Measurements from ENCODE around the gene ARHGAP22.

The ARHGAP22 gene

DNA sequence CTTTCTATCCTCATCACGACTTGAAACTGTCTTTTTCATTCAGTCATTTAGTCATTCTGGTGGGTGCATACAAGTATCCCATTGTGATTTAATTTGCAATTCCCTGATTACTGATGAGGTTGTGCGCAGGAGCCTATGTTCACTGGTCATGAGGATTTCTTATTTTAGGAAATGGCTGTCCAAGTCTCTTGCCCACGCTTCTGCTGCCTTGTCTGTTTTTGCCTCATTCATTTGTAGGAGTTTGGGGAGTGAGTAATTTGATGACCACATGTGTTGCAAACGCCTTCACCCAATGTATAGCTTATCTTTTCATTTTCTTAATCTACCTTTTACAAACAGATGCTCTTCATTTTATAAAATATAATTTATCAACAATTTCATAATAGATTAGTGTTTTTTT lies 127.3 kb downstream of the ARHGAP22 start:
- no peak for DNase-seq (ENCODE audit: low spot score)

GRCh38 chr10:48477141-48477540 lies 127.7 kb downstream of the ARHGAP22 start:
- DNase-seq (ENCODE audit: low spot score), result no peak

DNA sequence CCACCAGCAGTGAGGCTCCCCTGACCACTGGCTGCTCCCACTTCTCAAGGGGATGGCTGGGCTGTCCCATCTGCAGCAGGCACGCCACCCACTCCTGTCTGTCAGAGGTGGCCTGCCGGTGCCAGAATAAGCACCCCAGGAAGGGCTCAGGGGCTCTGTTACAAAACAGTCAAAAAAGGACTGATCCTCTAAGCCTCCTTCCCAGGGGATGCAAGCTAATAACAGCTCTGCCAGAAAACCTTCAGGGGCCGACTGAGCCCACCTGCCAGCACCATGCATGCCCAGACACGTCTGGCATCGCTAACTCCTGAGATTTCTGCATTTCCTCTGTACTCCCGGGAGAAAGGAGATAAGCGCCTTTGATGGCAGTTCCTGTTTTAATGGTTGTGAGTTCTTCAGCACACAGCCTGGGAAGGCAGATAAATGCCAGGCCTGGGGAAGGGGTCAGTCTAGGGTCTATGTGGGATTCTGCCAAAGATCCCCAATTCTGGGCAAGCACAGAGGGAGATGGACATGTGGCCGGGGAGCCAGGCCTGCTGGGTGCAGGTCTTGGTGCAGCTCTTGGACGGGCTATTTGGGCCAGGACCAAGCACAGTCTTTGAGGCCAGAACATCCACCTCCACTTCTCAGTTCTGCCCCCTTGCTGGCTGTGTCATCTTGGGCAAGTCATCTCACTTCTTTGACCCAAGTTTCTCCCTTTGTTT lies 128.4 kb downstream of the ARHGAP22 start:
- DNase-seq (ENCODE audit: low spot score), result no peak

DNA sequence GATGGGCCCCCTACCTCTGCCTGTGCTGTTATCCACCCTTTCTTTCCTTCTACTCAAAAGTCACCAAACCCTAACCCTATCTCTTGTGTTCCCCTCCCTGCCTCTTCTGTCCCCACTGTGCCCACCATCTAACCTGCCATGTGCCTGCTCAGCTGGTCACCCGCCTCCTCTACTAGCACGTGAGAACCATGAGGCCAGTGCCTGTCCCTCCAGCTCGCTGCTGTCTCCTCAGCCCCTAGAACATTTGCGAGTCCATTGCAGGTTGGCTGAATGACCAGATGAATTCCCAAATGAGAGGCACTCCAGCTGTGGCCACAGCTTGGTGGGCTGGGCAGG lies 129.0 kb downstream of the ARHGAP22 start:
- DNase-seq (ENCODE audit: low spot score), result no peak

DNA sequence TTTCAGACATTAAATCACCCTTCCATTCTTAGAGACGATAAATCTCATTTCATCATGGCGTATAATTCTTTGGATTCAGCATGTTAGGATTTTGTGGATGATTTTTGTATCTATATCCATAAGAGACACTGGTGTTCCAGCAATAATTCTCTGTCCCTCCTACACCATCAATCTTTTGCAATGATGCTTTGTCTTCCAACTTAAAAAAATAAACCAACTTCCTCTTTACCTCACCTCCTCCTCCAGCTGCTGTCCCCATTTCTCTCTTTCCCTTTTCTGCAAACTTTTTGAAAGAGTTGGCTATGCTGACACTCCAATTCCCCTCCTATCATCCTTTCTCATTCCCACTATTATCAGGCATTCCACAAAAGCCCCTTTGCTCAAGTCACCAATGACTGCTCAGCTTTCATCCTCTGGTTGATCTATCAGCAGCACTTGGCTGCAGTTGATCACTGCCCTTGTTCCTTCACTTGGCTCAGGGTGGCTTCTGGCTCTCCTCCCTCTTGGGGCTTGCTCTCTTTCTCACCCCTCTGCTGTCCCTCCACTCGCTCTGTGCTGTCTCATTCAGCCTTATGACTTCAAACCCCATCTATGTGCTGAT lies 130.0 kb downstream of the ARHGAP22 start:
- no peak for DNase-seq (ENCODE audit: low spot score)

DNA sequence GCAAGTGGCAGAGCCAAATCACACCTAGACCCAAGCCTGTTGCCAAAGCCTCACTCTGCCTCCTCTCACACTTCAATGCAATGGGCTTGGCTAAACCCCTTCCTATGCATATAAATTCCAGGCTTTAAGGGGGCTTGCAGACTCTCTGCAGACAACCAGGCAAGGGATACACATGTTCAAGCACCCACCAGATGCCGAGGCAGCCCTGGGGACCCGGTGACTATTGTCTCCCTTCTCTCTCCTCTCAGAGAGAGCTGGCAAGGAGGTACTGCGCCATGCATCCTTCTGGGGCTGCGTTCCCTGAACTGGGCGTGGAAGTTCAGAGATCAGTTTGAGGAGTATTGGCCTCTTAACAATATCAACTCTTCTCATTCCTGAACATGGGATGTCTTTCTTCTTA lies 131.2 kb downstream of the ARHGAP22 start:
- no peak for DNase-seq (ENCODE audit: low spot score)

DNA sequence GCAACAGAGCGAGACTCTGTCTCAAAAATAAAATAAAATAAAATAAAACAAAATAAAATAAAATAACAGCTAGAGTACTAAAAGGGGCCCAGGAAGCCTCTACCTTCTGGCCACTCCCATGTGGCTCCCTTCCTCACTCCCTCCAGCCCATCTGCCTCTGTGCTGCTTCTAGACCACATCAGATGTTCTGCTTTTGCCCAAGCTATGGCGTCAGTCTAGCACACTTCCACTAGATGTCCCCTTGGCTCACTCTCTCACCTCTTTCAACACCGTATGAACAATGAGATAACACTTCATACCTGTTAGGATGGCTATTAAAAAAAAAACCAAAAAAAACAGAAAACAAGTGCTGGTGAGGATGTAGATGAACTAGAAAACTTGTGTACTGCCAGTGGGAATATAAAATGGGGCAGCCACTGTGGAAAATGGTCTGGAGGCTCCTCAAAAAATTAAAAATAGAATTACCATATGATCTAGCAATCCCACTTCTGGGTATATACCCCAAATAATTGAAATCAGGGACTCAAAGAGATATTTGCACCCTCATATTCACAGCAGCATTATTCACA lies 132.3 kb downstream of the ARHGAP22 start:
- no peak for DNase-seq (ENCODE audit: low spot score)

GRCh38 chr10:48470893-48471805 lies 133.7 kb downstream of the ARHGAP22 start:
- DNase-seq (ENCODE audit: low spot score), result no peak

DNA sequence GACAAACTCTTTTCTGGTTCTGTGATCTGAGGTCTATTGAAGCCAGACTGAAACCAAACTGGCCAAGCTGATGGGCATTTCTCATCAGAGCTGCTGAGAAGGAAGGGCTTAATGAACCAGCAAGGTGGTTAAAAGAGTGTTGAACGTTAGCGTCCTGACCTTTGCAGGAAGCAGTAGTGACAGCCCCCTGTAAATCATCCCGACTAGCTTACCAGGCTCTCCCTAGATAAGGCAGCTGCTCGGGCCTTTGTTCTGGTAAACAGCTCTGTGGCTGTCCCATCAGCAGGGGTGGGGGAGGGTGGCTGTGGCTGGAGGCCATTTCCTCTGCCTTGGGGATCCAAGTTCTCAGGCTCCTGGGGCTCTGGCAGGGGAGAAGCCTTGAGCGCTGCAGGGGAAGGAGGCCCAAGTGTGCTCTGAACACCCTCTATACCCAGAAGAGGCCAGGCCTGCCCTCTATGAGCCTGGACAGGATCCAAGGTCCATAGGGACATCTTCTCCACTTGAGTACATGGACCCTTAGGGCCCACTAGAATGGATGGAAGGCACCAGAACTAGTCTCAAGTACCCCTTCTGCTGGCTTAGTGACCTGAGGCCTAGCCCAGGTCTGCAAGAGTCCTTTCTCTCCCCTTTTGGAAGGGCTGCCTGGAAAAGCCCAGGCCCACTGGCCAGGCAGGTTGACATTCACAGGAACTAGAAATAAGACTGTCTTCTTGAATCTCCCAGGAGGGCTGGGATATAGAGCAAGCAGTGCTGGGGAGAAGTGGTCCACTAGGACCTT lies 134.6 kb downstream of the ARHGAP22 start:
- DNase-seq (ENCODE audit: low spot score), result peak; percentile 59

DNA sequence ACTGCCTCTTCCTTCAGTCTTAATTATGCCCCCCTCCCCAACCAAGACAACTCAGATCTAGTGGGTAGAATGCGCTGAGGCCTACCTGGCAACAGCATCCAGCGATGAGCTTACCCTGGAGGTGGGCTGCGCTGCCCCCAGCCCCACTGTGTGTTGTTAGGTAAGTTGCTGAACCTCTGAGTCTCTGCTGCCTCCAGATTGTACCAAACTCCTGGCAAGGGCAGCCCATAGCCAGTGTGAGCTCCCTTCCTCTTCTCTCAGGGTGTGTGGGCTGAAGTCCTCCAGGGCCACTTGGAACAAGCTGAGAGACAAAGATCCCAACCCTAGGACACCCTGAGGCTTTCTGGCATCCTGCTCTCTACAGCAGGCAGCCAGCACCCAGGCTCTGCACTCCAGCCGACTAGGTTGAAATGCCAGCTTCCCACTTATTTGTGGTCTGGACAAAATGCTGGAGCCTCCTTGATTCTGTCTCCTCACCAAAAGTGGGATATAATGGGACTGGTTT lies 135.3 kb downstream of the ARHGAP22 start:
- DNase-seq (ENCODE audit: low spot score), result peak; percentile 1

GRCh38 chr10:48468866-48469511 lies 135.9 kb downstream of the ARHGAP22 start:
- no peak for DNase-seq (ENCODE audit: low spot score)

DNA sequence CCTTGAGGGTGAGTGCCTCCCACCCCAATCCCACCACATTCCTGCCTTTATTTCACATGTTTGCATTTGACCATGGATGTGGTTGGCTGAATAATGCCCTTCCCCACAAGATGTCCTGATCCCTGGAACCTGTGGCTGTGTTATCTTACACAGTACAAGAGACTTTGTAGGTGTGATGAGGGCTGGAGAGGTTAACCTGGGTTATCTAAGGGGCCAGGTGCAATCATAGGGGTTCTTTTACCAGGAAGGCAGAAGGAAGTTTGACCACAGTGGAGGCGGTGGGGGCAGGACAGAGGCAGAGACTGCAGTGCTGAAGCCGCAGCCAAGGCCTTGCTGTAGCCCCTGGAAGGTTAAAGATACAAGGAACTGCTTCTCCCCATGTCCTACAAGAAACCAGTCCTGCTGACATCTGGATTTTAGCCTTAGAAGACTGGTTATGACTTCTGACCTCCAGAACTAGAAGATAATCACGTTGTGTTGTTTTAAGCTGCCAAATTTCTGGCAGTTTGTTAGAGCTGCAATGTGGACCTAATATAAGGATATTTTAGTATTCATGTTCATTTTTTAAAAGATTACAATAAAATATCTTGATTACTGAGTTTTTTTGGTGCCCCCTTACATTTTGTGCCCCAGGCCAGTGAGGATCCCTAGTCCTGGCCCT lies 136.6 kb downstream of the ARHGAP22 start:
- no peak for DNase-seq (ENCODE audit: low spot score)

DNA sequence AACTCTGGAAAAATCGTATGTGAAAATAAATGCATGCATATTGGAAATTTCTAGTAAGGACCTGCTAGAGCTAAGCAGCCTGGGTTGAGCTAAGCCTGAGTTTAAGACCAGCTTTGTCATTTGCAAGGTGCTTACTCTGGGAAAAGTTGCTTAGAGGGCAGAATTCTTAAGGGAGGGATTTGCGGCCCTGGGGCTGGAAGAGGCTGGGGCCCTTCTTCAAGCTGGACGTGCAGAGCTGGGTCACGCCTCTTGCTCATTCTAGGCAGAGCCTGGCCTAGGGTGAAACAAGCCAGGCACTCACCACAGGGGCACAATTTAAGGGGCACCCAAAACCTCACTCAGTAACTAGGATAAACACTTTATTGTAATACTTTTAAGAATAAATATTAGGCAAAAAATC lies 137.2 kb downstream of the ARHGAP22 start:
- no peak for DNase-seq (ENCODE audit: low spot score)

GRCh38 chr10:48466611-48467240 lies 138.1 kb downstream of the ARHGAP22 start:
- DNase-seq (ENCODE audit: low spot score), result peak; percentile 59

DNA sequence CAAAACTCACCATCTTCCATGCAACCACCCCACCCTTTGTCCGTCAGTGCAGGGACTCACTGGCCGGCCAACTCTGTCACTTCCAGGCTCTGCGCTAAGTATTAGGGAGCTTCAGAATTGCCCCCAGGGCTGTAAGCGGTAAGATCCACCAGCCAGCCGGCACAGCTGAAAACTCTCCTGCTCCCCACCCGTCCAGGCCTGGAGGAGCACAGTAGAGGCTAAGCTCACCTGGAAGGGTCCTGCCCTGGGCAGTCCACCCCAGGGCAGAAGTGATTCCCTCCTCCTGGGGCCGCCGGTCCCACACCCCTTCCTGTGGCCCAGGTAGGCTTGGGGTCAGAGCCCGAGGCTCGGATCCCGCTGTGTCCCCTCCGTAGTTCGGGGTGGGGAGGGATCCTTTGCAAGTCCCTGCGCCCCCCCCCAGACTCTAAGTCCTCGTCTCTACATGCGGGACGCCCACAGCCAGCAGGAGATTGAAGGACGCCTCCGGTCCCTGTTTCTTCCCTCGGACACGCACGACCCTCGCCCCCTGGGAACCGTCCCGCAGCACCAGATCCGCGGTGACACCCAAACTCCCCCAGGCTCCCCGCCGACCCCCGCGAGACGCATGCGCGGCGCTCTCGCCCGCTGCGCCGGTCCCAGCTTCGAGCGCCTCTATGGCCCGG lies 138.9 kb downstream of the ARHGAP22 start:
- DNase-seq (ENCODE audit: low spot score), result peak; percentile 37

- DNase-seq (ENCODE audit: low spot score), result no peak
These were observed 139.8 kb downstream of the ARHGAP22 start for GRCh38 chr10:48464871-48465736.

DNA sequence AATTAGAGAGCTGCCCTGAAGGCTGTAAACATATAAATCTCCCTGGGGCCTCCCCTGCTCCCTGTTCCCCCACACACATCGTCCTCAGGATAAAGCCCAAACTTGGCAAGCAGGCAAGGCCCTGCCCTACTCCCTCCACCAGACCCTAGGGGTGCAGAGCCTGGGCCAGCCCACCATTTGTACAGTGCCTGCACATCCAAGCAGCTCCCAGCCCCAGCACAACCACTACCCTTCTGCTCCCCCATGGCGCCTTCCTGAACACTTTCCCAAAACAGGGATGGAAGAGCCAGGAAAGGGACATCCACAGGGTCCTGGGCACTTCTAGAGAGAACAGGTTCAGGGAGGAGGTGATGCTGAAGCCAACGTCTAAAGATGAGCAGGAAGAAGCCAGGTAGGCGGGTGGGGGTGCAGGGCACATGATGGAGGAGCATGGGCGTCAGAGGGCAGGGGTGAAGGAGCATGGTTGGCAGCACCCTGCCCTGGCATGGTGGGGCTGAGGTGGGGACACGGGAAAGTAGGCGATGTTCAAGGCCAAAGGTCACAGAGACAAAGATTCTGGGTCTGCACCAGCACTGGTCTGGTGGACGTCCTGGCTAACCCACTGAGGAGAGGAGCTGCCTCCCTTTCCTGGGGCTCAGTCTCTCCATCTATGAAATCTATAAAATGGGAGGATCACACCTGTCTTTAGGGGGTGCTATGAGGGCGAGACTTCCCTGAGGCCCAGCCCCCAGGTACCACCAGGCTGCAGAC lies 140.6 kb downstream of the ARHGAP22 start:
- no peak for DNase-seq (ENCODE audit: low spot score)

Measured in iPS-NIHi11 (cell line).